Spleen (tissue), 7 donors: ENCODE data around the gene GOLT1B.

Experiments used
- POLR2AphosphoS5 ChIP-seq, 3 donors: sonication (generic); formaldehyde crosslinking; IDR thresholded peaks; one replicate each; pipeline ENCODE4 v1.5.1; 2017; ENCODE audit warnings: antibody characterized with exemption in 3 of 3
- TF ChIP-seq, protein P1 (sequence below), 11 experiments: fragments of 200-600 bp in 7 of 11; fragments of 450-650 bp in 4 of 11; sonication (generic) in 4 of 11; IDR thresholded peaks in 8 of 11; conservative IDR thresholded peaks in 3 of 11; 1 replicate in 7 of 11; 2 replicates in 4 of 11; pipeline versions ENCODE4 v1.4.0 to v1.8.0; 2016 to 2021; ENCODE audit warnings: antibody characterized with exemption in 11 of 11, inconsistent platforms in 4 of 11, mild to moderate bottlenecking in 1 of 11
- donor health status: DM: no; HTN: no; CAD: no; lungs with moderate emphysema.
- donor health status: DM: no; HTN: no; CAD: no.
- donor health status: DM: no; HTN: no; CAD: no.

DNA sequence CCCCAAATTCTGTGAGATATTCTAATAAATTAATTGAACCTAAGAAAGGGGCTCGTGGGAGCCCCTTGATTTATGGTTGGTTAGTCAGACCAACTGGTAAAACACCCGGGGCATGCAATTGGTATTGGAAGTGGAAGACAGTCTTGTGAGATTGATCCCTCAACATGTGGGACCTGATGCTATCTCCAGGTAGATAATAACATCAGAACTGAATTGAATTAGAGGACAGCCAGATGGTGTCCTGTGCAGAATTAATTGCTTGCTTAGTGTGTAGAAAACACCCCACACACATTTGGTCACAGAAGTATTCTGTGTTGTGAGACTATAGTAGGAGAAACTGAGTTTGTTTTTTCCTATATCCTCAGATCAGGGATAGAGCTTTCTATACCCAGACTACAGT, 42.1 kb upstream of the GOLT1B start:
- TF ChIP-seq, protein P1, sequence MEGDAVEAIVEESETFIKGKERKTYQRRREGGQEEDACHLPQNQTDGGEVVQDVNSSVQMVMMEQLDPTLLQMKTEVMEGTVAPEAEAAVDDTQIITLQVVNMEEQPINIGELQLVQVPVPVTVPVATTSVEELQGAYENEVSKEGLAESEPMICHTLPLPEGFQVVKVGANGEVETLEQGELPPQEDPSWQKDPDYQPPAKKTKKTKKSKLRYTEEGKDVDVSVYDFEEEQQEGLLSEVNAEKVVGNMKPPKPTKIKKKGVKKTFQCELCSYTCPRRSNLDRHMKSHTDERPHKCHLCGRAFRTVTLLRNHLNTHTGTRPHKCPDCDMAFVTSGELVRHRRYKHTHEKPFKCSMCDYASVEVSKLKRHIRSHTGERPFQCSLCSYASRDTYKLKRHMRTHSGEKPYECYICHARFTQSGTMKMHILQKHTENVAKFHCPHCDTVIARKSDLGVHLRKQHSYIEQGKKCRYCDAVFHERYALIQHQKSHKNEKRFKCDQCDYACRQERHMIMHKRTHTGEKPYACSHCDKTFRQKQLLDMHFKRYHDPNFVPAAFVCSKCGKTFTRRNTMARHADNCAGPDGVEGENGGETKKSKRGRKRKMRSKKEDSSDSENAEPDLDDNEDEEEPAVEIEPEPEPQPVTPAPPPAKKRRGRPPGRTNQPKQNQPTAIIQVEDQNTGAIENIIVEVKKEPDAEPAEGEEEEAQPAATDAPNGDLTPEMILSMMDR (IDR thresholded peaks at IDR 0.05 in 8 of 11, conservative IDR thresholded peaks at IDR 0.05 in 3 of 11), result no peak
- no peak for TF ChIP-seq POLR2AphosphoS5 (IDR thresholded peaks at IDR 0.05)
